ENCODE data around the gene SNAP47. TPM values are rescaled to one million over a fixed set of nuclear protein-coding genes. Genes with fewer than 3 reads are reported as not detected.

The SNAP47 gene, protein sequence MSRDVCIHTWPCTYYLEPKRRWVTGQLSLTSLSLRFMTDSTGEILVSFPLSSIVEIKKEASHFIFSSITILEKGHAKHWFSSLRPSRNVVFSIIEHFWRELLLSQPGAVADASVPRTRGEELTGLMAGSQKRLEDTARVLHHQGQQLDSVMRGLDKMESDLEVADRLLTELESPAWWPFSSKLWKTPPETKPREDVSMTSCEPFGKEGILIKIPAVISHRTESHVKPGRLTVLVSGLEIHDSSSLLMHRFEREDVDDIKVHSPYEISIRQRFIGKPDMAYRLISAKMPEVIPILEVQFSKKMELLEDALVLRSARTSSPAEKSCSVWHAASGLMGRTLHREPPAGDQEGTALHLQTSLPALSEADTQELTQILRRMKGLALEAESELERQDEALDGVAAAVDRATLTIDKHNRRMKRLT
- 68.6 TPM for total RNA-seq

DNA sequence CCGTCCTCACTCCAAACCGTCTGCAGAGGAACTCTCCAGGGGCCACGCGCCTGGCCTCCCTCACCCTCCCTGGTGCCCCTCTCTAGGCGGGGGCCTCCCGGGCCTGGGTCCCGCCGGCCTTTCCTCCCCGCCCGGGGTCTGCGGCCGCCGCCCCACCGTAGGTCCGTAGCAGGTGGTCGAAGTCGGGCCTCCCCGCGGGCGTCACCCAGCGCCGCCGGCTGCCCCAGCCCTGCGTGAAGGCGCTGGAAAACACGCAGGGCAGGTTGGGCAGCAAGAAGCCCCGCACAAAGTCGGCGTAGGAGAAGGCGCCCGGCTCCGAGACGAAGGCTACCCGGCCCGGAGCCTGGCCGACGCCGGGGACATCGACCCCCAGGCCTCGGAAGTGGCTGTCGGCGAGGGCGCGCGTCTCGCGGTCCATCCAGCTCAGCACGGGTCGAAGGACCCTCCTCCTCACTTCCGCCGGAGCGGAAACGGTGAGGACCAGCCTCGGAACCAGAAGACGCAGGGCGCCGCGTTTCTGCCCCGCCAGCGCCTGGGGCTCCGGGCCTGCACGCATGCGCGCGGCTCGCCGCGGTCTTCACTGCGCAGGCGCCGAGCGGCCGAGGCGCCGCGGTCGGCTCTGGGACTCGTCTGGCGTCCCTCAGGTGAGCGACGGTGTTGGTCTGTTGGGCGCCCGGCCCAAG lies at the start of gene SNAP47, which contains the start of gene JMJD4:
Gene SNAP47 (plus strand): TSS at position 580 of the 683 bp plus-strand sequence. CDS start 12,302 bp downstream, outside the sequence.
Gene JMJD4 (minus strand): TSS at position 447 of the 683 bp plus-strand sequence. CDS start 29 bp downstream, at position 418.

DNA sequence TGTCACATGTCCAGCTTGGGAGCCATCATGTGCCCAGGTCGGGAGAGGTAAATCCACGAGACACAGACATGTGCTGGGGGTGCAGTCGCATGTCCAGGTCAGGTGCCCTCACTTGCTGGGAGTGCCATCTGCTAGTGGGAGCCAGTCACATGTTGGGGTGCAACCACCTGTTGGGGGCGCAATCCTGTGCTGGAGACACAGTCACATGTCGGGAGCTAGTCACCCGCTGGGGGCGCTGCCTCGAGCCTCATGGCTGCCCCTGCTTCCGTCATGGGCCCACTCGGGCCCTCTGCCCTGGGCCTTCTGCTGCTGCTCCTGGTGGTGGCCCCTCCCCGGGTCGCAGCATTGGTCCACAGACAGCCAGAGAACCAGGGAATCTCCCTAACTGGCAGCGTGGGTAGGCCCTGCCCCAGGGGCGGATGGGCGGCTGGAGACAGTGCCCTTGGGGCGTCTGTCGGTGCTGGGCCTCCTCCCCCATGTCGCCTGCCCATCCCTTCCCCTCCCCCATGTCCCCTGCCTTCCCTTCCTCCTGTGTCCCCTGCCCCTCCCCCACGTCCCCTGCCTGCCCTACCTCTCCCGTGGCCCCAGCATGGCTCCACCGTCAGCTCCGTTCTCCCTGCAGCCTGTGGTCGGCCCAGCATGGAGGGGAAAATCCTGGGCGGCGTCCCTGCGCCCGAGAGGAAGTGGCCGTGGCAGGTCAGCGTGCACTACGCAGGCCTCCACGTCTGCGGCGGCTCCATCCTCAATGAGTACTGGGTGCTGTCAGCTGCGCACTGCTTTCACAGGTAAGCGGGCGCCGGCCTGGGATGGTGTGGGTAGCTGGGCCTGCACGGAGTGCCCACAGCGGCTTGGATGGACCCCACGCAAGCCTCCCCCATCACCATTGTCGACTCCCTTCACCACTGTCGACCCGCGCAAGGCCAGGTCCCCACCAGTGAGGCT lies 80.5 kb downstream of the SNAP47 start, which contains the start of gene PRSS38:
Gene PRSS38 (plus strand): TSS at position 208 of the 942 bp plus-strand sequence. CDS start 42 bp downstream, at position 250.

Other genes starting within 250 kb of the SNAP47 start
- 47.1 TPM for gene ZNF678, start 171.9 kb upstream of the SNAP47 start, total RNA-seq
- 19.7 TPM for gene JMJD4, start 133 bp upstream of the SNAP47 start, total RNA-seq
- not detected for gene PRSS38, start 80.2 kb downstream of the SNAP47 start, total RNA-seq
- gene WNT9A, start 212.5 kb downstream of the SNAP47 start, total RNA-seq = 4.3 TPM